PC-9 (cell line): ENCODE measurements around the gene PTPN13. TPM values are rescaled to one million over a fixed set of nuclear protein-coding genes. Genes with fewer than 3 reads are reported as not detected.

Source experiments
- BruUV-seq: library from RNA; stranded (reverse); fragments of 400-500 nt; replicated peaks from 2 replicates; lab custom pipeline; 2021; lab: Mats Ljungman, UMichigan
- CTCF ChIA-PET: fragments of 300-600 bp; sonication (Branson Sonifier 250); formaldehyde crosslinking; loops from one replicate; lab custom pipeline; 2022; ENCODE audit warnings: antibody characterized with exemption; lab: Charles Lee
- POLR2A ChIA-PET: fragments of 300-600 bp; sonication (Branson Sonifier 250); formaldehyde crosslinking; loops from one replicate; lab custom pipeline; 2022; ENCODE audit warnings: antibody characterized with exemption; ENCODE audit not compliant: unreplicated experiment; lab: Charles Lee
- DNase-seq, 2 experiments: peaks; one replicate each; pipeline versions ENCODE4 v3.0.0 to v3.0.0-alpha.2; 2015 to 2022; ENCODE audit warnings: mixed read lengths in 1 of 2
- H2AFZ ChIP-seq: fragments of 200-600 bp; sonication (generic); 2 replicates; pipeline ENCODE4 v1.8.1; 2017; ENCODE audit warnings: antibody characterized with exemption
- H3F3A ChIP-seq: fragments of 200-600 bp; sonication (generic); 2 replicates; pipeline ENCODE4 v1.8.1; 2017; ENCODE audit warnings: antibody characterized with exemption, mild to moderate bottlenecking, low read depth; ENCODE audit not compliant: insufficient read depth
- H3K27ac ChIP-seq: fragments of 200-600 bp; sonication (generic); 2 replicates; pipeline ENCODE4 v1.6.1; 2016; ENCODE audit warnings: mixed run types
- H3K27me3 ChIP-seq: fragments of 200-600 bp; sonication (generic); 2 replicates; pipeline ENCODE4 v1.6.1; 2016; ENCODE audit warnings: low read depth, mixed run types; ENCODE audit not compliant: insufficient read depth
- H3K36me3 ChIP-seq: fragments of 200-600 bp; sonication (generic); 2 replicates; pipeline ENCODE4 v1.6.1; 2016; ENCODE audit warnings: low read depth, mixed run types
- H3K4me1 ChIP-seq: fragments of 200-600 bp; sonication (generic); replicated peaks from 2 replicates; pipeline ENCODE4 v1.6.1; 2016; ENCODE audit warnings: mixed run types; ENCODE audit not compliant: insufficient read depth
- H3K4me2 ChIP-seq: fragments of 200-600 bp; sonication (generic); 2 replicates; pipeline ENCODE4 v1.6.1; 2017; ENCODE audit warnings: mixed run types
- H3K4me3 ChIP-seq: fragments of 200-600 bp; sonication (generic); 2 replicates; pipeline ENCODE4 v1.6.1; 2016; ENCODE audit warnings: mixed run types
- H3K79me2 ChIP-seq: fragments of 200-600 bp; sonication (generic); 2 replicates; pipeline ENCODE4 v1.6.1; 2017; ENCODE audit warnings: low read depth, mixed run types
- H3K9me2 ChIP-seq: fragments of 200-600 bp; sonication (generic); 2 replicates; pipeline ENCODE4 v1.8.1; 2017; ENCODE audit warnings: mild to moderate bottlenecking; ENCODE audit not compliant: insufficient read depth
- H3K9me3 ChIP-seq: fragments of 200-600 bp; sonication (generic); 2 replicates; pipeline ENCODE4 v1.8.1; 2016; ENCODE audit warnings: low read depth; ENCODE audit not compliant: insufficient read depth
- H4K20me1 ChIP-seq: fragments of 200-600 bp; sonication (generic); 2 replicates; pipeline ENCODE4 v1.8.1; 2017; ENCODE audit not compliant: insufficient read depth
- EZH2 ChIP-seq: fragments of 200-600 bp; sonication (generic); IDR thresholded peaks from 2 replicates; pipeline ENCODE4 v1.8.0; 2017; ENCODE audit warnings: antibody characterized with exemption, low read depth
- intact Hi-C: fragments of 100-400 bp; cut with micrococcal nuclease; formaldehyde crosslinking; loops from one replicate; pipeline ENCODE4 v1.10.0; 2022; ENCODE audit not compliant: unreplicated experiment
- total RNA-seq: library from RNA; stranded (reverse); gene quantifications from 2 replicates; pipeline ENCODE4 v1.2.3, GENCODE V29; 2021
- TF ChIP-seq, protein P1 (sequence below): fragments of 200-600 bp; sonication (generic); conservative IDR thresholded peaks from 2 replicates; pipeline ENCODE4 v1.6.1; 2017; ENCODE audit warnings: mixed run types, antibody characterized with exemption, mild to moderate bottlenecking, moderate library complexity

The PTPN13 gene
- total RNA-seq, 1 experiment from 2014 or later: 6.9 TPM

DNA sequence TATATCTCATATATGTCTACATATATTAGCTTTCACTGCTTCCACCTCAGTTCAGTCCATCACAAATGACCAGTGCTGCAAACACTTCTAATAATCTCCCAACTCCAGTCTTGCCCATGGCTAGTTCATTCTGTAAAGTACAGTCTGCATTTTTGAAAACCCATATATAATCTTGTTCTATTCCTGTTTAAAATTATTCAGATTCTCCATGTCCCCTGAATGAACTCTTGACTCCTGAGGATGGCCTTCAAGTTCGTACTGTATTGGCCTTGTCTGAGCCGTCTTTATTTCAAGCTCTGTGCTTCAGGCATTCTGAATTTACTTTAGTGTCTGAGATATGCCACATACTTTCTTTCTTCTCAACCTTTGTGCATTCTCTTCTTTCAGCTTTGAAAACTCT, 84.7 kb downstream of the PTPN13 start:
- DNase-seq: no peak

GRCh38 chr4:86679441-86679840, 85.3 kb downstream of the PTPN13 start:
- Histone ChIP-seq H3F3A (no peaks in the 10 kb centered on the region), H3K27me3 (no peaks in the 10 kb centered on the region), H2AFZ (no peak overlapping the region), H3K27ac (no peak overlapping the region), H3K9me3 (no peaks in the 10 kb centered on the region), H3K4me3 (no peak overlapping the region), H3K4me1 (no peaks in the 10 kb centered on the region), H3K4me2 (no peak overlapping the region), H3K9me2 (no peaks in the 10 kb centered on the region), H3K79me2 (no peaks in the 10 kb centered on the region), H3K36me3 (no peaks in the 10 kb centered on the region), H4K20me1 (no peaks in the 10 kb centered on the region)
- ChIA-PET POLR2A (no interaction called here), CTCF (interaction anchor here (0.5 kb wide), 1 partner anchor 450 kb away, joined by 3 read pairs; no protein-coding TSS in a partner anchor)
- intact Hi-C loops: no loop called here
- DNase-seq: no peak
- BruUV-seq: no TSS peak
- TF ChIP-seq EZH2: no peak
- TF ChIP-seq, protein P1, sequence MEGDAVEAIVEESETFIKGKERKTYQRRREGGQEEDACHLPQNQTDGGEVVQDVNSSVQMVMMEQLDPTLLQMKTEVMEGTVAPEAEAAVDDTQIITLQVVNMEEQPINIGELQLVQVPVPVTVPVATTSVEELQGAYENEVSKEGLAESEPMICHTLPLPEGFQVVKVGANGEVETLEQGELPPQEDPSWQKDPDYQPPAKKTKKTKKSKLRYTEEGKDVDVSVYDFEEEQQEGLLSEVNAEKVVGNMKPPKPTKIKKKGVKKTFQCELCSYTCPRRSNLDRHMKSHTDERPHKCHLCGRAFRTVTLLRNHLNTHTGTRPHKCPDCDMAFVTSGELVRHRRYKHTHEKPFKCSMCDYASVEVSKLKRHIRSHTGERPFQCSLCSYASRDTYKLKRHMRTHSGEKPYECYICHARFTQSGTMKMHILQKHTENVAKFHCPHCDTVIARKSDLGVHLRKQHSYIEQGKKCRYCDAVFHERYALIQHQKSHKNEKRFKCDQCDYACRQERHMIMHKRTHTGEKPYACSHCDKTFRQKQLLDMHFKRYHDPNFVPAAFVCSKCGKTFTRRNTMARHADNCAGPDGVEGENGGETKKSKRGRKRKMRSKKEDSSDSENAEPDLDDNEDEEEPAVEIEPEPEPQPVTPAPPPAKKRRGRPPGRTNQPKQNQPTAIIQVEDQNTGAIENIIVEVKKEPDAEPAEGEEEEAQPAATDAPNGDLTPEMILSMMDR: no peak

More for the DNA sequence above, 84.7 kb downstream of the PTPN13 start:
- Histone ChIP-seq H3K9me3 (no peaks in the 10 kb centered on the region), H3K27me3 (no peaks in the 10 kb centered on the region), H2AFZ (no peak overlapping the region), H3K27ac (no peak overlapping the region), H3K4me2 (no peak overlapping the region), H3K4me3 (no peak overlapping the region), H3K79me2 (no peaks in the 10 kb centered on the region), H3K36me3 (no peaks in the 10 kb centered on the region), H3F3A (no peaks in the 10 kb centered on the region), H4K20me1 (no peaks in the 10 kb centered on the region), H3K4me1 (no peaks in the 10 kb centered on the region), H3K9me2 (no peaks in the 10 kb centered on the region)
- no TSS peak for BruUV-seq
- CTCF ChIA-PET: no interaction called here
- intact Hi-C loops: no loop called here
- no peak for TF ChIP-seq EZH2
- TF ChIP-seq, protein P1: no peak
- POLR2A ChIA-PET: no interaction called here

- DNase-seq: no peak
- no peak overlapping the region for H3K4me3 ChIP-seq
- no peak overlapping the region for H2AFZ ChIP-seq
- H3K79me2 ChIP-seq: no peaks in the 10 kb centered on the region
- H3K4me1 ChIP-seq: no peaks in the 10 kb centered on the region; the same call in 1 of the 2 replicates
- POLR2A ChIA-PET: interaction anchor here (0.5 kb wide), 1 partner anchor 39 kb away, joined by 3 read pairs; no protein-coding TSS in a partner anchor
- H3K9me2 ChIP-seq: no peaks in the 10 kb centered on the region
- TF ChIP-seq, protein P1: no peak
- TF ChIP-seq EZH2: no peak
- H3K9me3 ChIP-seq: no peaks in the 10 kb centered on the region
- H3K36me3 ChIP-seq: no peaks in the 10 kb centered on the region
- CTCF ChIA-PET: no interaction called here
- H3F3A ChIP-seq: no peaks in the 10 kb centered on the region
- no peaks in the 10 kb centered on the region for H4K20me1 ChIP-seq
- BruUV-seq: no TSS peak
- intact Hi-C loops: no loop called here
- no peak overlapping the region for H3K27ac ChIP-seq
- H3K4me2 ChIP-seq: no peak overlapping the region
- H3K27me3 ChIP-seq: no peaks in the 10 kb centered on the region
Measured at GRCh38 chr4:86683167-86683566, 89.1 kb downstream of the PTPN13 start.
